Keratinocyte (primary cell): ENCODE results near the gene C2orf76. TPM values are rescaled to one million over a fixed set of nuclear protein-coding genes. Genes with fewer than 3 reads are reported as not detected.

Experiments used
- DNase-seq: peaks from one replicate; pipeline ENCODE4 v3.0.0-alpha.2; 2011; ENCODE audit warnings: low read depth, missing footprints, low spot score
- FAIRE-seq: peaks from 2 replicates; lab custom pipeline; 2011; peaks lifted over from hg19 to GRCh38; lab: Jason Lieb, UNC
- H2AFZ ChIP-seq: 2 replicates; pipeline ENCODE4 v1.6.0; 2012; ENCODE audit warnings: low read length, control low read depth, inconsistent platforms; ENCODE audit not compliant: control insufficient read depth
- H3K27ac ChIP-seq: 2 replicates; pipeline ENCODE4 v1.5.1; 2011; ENCODE audit warnings: low read length; ENCODE audit not compliant: control insufficient read depth, insufficient read depth
- H3K27me3 ChIP-seq: 3 replicates; pipeline ENCODE4 v1.6.0; 2011; ENCODE audit warnings: low read length; ENCODE audit not compliant: control insufficient read depth, insufficient read depth; ENCODE audit errors: extremely low read depth
- H3K36me3 ChIP-seq, 2 experiments: 2 replicates in 1 of 2; 3 replicates in 1 of 2; pipeline ENCODE4 v1.5.1; 2011; ENCODE audit warnings: low read length in 2 of 2, mild to moderate bottlenecking in 1 of 2; ENCODE audit not compliant: control insufficient read depth in 2 of 2, insufficient read depth in 2 of 2; ENCODE audit errors: extremely low read depth in 1 of 2
- H3K4me1 ChIP-seq: 3 replicates; pipeline ENCODE4 v1.5.1; 2011; ENCODE audit warnings: low read length; ENCODE audit not compliant: control insufficient read depth, insufficient read depth; ENCODE audit errors: extremely low read depth
- H3K4me2 ChIP-seq: 3 replicates; pipeline ENCODE4 v1.6.0; 2011; ENCODE audit warnings: low read depth, low read length; ENCODE audit not compliant: control insufficient read depth, insufficient read depth; ENCODE audit errors: extremely low read depth
- H3K4me3 ChIP-seq, 3 experiments: fragments of 200-600 bp in 1 of 3; sonication (generic) in 1 of 3; 2 replicates in 2 of 3; 3 replicates in 1 of 3; pipeline ENCODE4 v1.5.1; 2011 to 2016; ENCODE audit warnings: low read length in 3 of 3, mild to moderate bottlenecking in 3 of 3, control low read depth in 2 of 3, inconsistent platforms in 1 of 3, low read depth in 1 of 3, mixed read lengths in 1 of 3, mixed run types in 1 of 3, moderate library complexity in 1 of 3; ENCODE audit not compliant: control insufficient read depth in 2 of 3, insufficient read depth in 2 of 3; ENCODE audit errors: extremely low read depth in 1 of 3
- H3K79me2 ChIP-seq: 2 replicates; pipeline ENCODE4 v1.6.0; 2012; ENCODE audit warnings: low read length; ENCODE audit not compliant: control insufficient read depth, insufficient read depth
- H3K9ac ChIP-seq: 3 replicates; pipeline ENCODE4 v1.6.0; 2011; ENCODE audit warnings: low read length; ENCODE audit not compliant: control insufficient read depth, insufficient read depth; ENCODE audit errors: extremely low read depth
- H3K9me1 ChIP-seq: 3 replicates; pipeline ENCODE4 v1.6.0; 2011; ENCODE audit warnings: low read length; ENCODE audit not compliant: control insufficient read depth, insufficient read depth; ENCODE audit errors: extremely low read depth
- H3K9me3 ChIP-seq: 2 replicates; pipeline ENCODE4 v1.5.1; 2012; ENCODE audit warnings: low read depth, low read length; ENCODE audit not compliant: control insufficient read depth
- H4K20me1 ChIP-seq: 3 replicates; pipeline ENCODE4 v1.6.0; 2011; ENCODE audit warnings: low read length; ENCODE audit not compliant: control insufficient read depth, insufficient read depth; ENCODE audit errors: extremely low read depth
- EZH2 ChIP-seq: IDR thresholded peaks from one replicate; pipeline ENCODE4 v1.6.1; 2012; ENCODE audit warnings: inconsistent platforms, mild to moderate bottlenecking, low read length, moderate library complexity
- dilution Hi-C: fragments of 300-500 bp; cut with MboI; formaldehyde crosslinking; loops from one replicate; pipeline ENCODE4 v1.7.0; 2020; ENCODE audit warnings: low sequenced_read_pairs; ENCODE audit not compliant: extremely low pct_ligation_motif_present
- polyA plus RNA-seq, 5 experiments: library from polyadenylated mRNA; depleted of rRNA in 3 of 5; stranded (reverse) in 3 of 5; stranded (forward) in 1 of 5; unstranded in 1 of 5; fragments of >200 nt; gene quantifications; 1 replicate in 1 of 5; 2 replicates in 3 of 5; 3 replicates in 1 of 5; pipeline versions ENCODE4 v1.2.1 to v1.2.3, GENCODE V29; 2011 to 2012; ENCODE audit warnings: missing spikeins in 2 of 5, low read depth in 1 of 5, low replicate concordance in 1 of 5
- TF ChIP-seq, protein P1 (sequence below), 3 experiments: IDR thresholded peaks in 1 of 3; conservative IDR thresholded peaks in 1 of 3; optimal IDR thresholded peaks in 1 of 3; 2 replicates in 2 of 3; 3 replicates in 1 of 3; pipeline versions ENCODE3 to v1.5.1; 2011; ENCODE audit warnings: low read length in 3 of 3, mild to moderate bottlenecking in 3 of 3, moderate library complexity in 2 of 3, control low read depth in 1 of 3, inconsistent platforms in 1 of 3; ENCODE audit not compliant: insufficient read depth in 2 of 3; ENCODE audit errors: extremely low read depth in 1 of 3

C2orf76 gene
- polyA plus RNA-seq, 1 donor (not counting 4 experiments of a cell fraction or from before 2014, with no cell fraction given), result 17.9 TPM

DNA sequence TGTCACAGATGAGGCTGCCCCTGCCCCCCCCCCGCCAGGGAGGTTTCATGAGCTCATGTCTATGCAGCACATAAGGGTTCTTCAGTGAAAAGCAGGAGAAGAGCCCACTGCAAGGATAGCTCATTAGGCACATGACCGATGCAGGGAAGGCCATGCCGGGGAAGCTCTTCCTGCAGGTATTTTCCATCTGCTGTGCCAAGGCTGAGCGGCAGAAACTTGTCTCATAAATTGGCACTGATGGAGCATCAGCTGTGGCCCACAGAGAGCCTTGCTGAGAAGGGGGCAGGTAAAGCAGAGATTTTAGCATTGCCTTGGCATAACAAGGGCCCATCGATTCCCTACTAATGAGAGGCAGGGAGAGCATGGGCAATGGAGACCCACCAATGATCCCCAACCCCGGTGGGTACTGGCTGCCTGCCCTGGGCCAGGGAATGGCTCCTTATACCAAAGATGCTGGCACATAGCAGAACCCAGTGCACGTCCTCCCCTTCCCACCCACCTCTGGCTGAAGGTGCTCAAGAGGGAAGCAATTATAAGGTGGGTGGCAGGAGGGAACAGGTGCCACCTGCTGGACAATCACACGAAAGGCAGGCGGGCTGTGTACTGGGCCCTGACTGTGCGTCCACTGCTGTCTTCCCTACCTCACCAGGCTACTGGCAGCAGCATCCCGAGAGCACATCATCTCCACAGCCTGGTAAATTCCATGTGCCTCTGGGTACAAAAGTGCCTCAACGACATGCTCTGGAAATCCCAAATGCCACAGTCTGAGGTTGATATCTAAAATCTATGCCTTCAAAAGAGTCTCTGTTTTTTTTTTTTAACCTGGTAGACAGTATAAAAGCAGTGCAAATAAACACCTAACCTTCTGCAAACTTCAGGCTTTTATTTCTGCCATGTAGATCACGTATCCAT lies 101.6 kb downstream of the C2orf76 start:
- TF ChIP-seq, protein P1, sequence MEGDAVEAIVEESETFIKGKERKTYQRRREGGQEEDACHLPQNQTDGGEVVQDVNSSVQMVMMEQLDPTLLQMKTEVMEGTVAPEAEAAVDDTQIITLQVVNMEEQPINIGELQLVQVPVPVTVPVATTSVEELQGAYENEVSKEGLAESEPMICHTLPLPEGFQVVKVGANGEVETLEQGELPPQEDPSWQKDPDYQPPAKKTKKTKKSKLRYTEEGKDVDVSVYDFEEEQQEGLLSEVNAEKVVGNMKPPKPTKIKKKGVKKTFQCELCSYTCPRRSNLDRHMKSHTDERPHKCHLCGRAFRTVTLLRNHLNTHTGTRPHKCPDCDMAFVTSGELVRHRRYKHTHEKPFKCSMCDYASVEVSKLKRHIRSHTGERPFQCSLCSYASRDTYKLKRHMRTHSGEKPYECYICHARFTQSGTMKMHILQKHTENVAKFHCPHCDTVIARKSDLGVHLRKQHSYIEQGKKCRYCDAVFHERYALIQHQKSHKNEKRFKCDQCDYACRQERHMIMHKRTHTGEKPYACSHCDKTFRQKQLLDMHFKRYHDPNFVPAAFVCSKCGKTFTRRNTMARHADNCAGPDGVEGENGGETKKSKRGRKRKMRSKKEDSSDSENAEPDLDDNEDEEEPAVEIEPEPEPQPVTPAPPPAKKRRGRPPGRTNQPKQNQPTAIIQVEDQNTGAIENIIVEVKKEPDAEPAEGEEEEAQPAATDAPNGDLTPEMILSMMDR (optimal IDR thresholded peaks at IDR 0.05 in 1 of 3, IDR thresholded peaks at IDR 0.05 in 1 of 3, conservative IDR thresholded peaks at IDR 0.05 in 1 of 3; ENCODE audit: extremely low read depth in 1 of 3, insufficient read depth in 2 of 3, low read length in 3 of 3), result peak; percentile 94 to 100 (median 95)
- TF ChIP-seq EZH2, result no peak

DNA sequence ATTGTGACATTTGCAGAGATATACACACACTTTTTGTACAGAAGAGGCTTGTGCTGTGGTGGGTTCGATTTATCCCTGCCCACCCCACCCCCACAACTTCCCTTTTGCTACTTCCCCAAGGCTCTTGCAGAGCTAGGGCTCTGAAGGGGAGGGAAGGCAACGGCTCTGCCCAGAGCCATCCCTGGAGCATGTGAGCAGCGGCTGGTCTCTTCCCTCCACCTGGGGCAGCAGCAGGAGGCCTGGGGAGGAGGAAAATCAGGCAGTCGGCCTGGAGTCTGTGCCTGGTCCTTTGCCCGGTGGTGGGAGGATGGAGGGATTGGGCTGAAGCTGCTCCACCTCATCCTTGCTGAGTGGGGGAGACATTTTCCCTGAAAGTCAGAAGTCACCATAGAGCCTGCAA lies 103.0 kb downstream of the C2orf76 start:
- Histone ChIP-seq H3K4me1 (no peaks in the 10 kb centered on the region), H3K9me1 (peaks cover 4% of the 10 kb centered on the region), H4K20me1 (no peaks in the 10 kb centered on the region), H3K27me3 (no peaks in the 10 kb centered on the region), H2AFZ (no peak overlapping the region), H3K36me3 (peaks cover 4 to 9% of the 10 kb centered on the region in 2 experiments), H3K79me2 (no peaks in the 10 kb centered on the region), H3K4me3 (no peak overlapping the region), H3K27ac (no peak overlapping the region), H3K9ac (no peak overlapping the region), H3K9me3 (no peaks in the 10 kb centered on the region), H3K4me2 (no peak overlapping the region)
- FAIRE-seq, result no peak
- dilution Hi-C loops, result no loop called here
- no peak for DNase-seq
- no peak for TF ChIP-seq EZH2
- TF ChIP-seq, protein P1 (optimal IDR thresholded peaks at IDR 0.05 in 1 of 3, IDR thresholded peaks at IDR 0.05 in 1 of 3, conservative IDR thresholded peaks at IDR 0.05 in 1 of 3; ENCODE audit: extremely low read depth in 1 of 3, insufficient read depth in 2 of 3, low read length in 3 of 3), result no peak

More for the DNA sequence above, 101.6 kb downstream of the C2orf76 start:
- Histone ChIP-seq H3K4me1 (no peaks in the 10 kb centered on the region), H3K4me3 (no peak overlapping the region), H4K20me1 (no peaks in the 10 kb centered on the region), H3K36me3 (peaks cover 4 to 9% of the 10 kb centered on the region in 2 experiments), H3K9ac (no peak overlapping the region), H3K79me2 (no peaks in the 10 kb centered on the region), H2AFZ (no peak overlapping the region), H3K4me2 (no peak overlapping the region), H3K9me1 (peaks cover 4% of the 10 kb centered on the region), H3K27ac (no peak overlapping the region), H3K27me3 (no peaks in the 10 kb centered on the region), H3K9me3 (no peaks in the 10 kb centered on the region)
- dilution Hi-C loops, result no loop called here
- no peak for DNase-seq
- FAIRE-seq, result peak; percentile 55
